Glutamatergic neuron (in vitro differentiated cells): ENCODE measurements around the gene COPB1. TPM values are rescaled to one million over a fixed set of nuclear protein-coding genes. Genes with fewer than 3 reads are reported as not detected.

ENCODE experiments used
- DNase-seq: peaks from one replicate; pipeline ENCODE4 v3.0.0; 2022
- H3K27ac Mint-ChIP-seq: one replicate; pipeline ENCODE4 v1.8.0; 2020; ENCODE audit warnings: mild to moderate bottlenecking, mixed read lengths, inconsistent platforms; ENCODE audit not compliant: unreplicated experiment
- H3K27me3 Mint-ChIP-seq: one replicate; pipeline ENCODE4 v1.8.0; 2020; ENCODE audit warnings: mild to moderate bottlenecking, moderate library complexity, mixed read lengths, inconsistent platforms; ENCODE audit not compliant: unreplicated experiment
- H3K36me3 Mint-ChIP-seq: one replicate; pipeline ENCODE4 v1.8.0; 2020; ENCODE audit warnings: mild to moderate bottlenecking, mixed read lengths, inconsistent platforms; ENCODE audit not compliant: unreplicated experiment
- H3K4me1 Mint-ChIP-seq: one replicate; pipeline ENCODE4 v1.8.0; 2020; ENCODE audit warnings: mild to moderate bottlenecking, low read depth, mixed read lengths, inconsistent platforms; ENCODE audit not compliant: unreplicated experiment
- H3K4me3 Mint-ChIP-seq: one replicate; pipeline ENCODE4 v1.8.0; 2020; ENCODE audit warnings: mild to moderate bottlenecking, mixed read lengths, inconsistent platforms; ENCODE audit not compliant: unreplicated experiment
- H3K9me3 Mint-ChIP-seq: one replicate; pipeline ENCODE4 v1.8.0; 2020; ENCODE audit warnings: mild to moderate bottlenecking, moderate library complexity, mixed read lengths, inconsistent platforms; ENCODE audit not compliant: unreplicated experiment
- CTCF ChIP-seq: fragments of 200-600 bp; sonication (generic); IDR thresholded peaks from one replicate; pipeline ENCODE4 v1.5.0; 2021; ENCODE audit not compliant: partially characterized antibody, unreplicated experiment
- total RNA-seq: library from RNA; stranded (reverse); fragmentation: NEBNext Ultra II Directional; extraction: Animal tissue kit (Norgen Biotek cat#: 25700); gene quantifications from one replicate; pipeline ENCODE4 v1.2.1, GENCODE V29; 2021; ENCODE audit not compliant: unreplicated experiment

COPB1 gene
- total RNA-seq, 1 donor from 2014 or later, result 99.4 TPM

GRCh38 chr11:14522801-14523200 is 23.2 kb upstream of the COPB1 start:
- no peak for DNase-seq
- TF ChIP-seq CTCF, result no peak
- Mint-ChIP-seq H3K4me1 (peaks cover 6% of the 10 kb centered on the region), H3K27ac (no peak overlapping the region), H3K4me3 (no peak overlapping the region), H3K27me3 (no peaks in the 10 kb centered on the region), H3K36me3 (no peaks in the 10 kb centered on the region), H3K9me3 (no peaks in the 10 kb centered on the region)

- Mint-ChIP-seq H3K27me3 (no peaks in the 10 kb centered on the region), H3K4me3 (no peak overlapping the region), H3K27ac (no peak overlapping the region), H3K36me3 (no peaks in the 10 kb centered on the region), H3K4me1 (peaks cover 6% of the 10 kb centered on the region), H3K9me3 (no peaks in the 10 kb centered on the region)
- TF ChIP-seq CTCF, result no peak
- DNase-seq, result no peak
These were observed 22.6 kb upstream of the COPB1 start for GRCh38 chr11:14522245-14522644.

- H3K4me1 Mint-ChIP-seq, result peaks cover 6% of the 10 kb centered on the region
- DNase-seq, result no peak
- TF ChIP-seq CTCF, result no peak
- H3K9me3 Mint-ChIP-seq, result no peaks in the 10 kb centered on the region
- no peaks in the 10 kb centered on the region for H3K27me3 Mint-ChIP-seq
- peak overlapping the region; percentile 90 for H3K27ac Mint-ChIP-seq
- no peaks in the 10 kb centered on the region for H3K36me3 Mint-ChIP-seq
- peak overlapping the region; percentile 97 for H3K4me3 Mint-ChIP-seq
These were observed 21.1 kb upstream of the COPB1 start for GRCh38 chr11:14520747-14521151.

- H3K4me3 Mint-ChIP-seq, result peak within 1 kb of the TSS; percentile 97
- H3K27ac Mint-ChIP-seq, result peak within 1 kb of the TSS; percentile 90
These were observed 20.5 kb upstream of the COPB1 start, which contains the start of gene PSMA1 for GRCh38 chr11:14519917-14520746. PSMA1 (minus strand) TSS chr11:14520386; CDS start chr11:14520299, 87 bp downstream.

More at GRCh38 chr11:14519917-14520746, 20.5 kb upstream of the COPB1 start, which contains the start of gene PSMA1:
- no peaks in the 10 kb centered on the region for H3K36me3 Mint-ChIP-seq
- TF ChIP-seq CTCF, result peak; percentile 50
- peaks cover 6% of the 10 kb centered on the region for H3K4me1 Mint-ChIP-seq
- no peaks in the 10 kb centered on the region for H3K9me3 Mint-ChIP-seq
- H3K27me3 Mint-ChIP-seq, result no peaks in the 10 kb centered on the region
- peak; percentile 92 for DNase-seq
